ENCODE results near the gene LRSAM1.

DNA sequence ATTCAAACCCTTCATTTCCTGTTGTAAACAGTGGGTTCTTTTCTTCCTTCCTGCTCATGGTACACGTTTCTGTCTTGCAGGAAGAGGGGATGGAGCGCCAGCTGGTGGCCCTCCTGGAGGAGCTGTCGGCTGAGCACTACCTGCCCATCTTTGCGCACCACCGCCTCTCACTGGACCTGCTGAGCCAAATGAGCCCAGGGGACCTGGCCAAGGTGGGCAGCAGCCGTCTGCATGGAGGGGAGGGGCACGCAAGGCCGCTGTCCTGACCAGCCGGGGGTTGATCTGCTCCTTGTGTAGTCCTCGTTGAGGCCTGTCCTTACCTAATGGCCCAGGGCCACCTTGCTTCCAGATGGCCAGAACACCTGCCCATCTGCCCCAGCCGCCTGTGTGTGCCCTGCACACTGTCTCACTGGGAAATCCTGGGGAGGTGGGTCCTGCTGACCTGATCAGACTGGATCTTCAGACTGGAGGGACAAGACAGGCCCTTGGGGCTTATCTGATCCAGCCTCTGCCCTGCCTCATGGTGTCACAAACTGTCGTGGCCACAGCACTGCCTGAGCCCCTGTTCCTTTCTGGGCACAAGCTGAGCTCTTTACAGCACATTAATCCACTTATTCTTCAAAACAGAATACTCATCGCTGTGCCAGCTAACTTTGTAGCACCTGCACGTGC, 44.7 kb downstream of the LRSAM1 start:
- TF ChIP-seq, protein P1, sequence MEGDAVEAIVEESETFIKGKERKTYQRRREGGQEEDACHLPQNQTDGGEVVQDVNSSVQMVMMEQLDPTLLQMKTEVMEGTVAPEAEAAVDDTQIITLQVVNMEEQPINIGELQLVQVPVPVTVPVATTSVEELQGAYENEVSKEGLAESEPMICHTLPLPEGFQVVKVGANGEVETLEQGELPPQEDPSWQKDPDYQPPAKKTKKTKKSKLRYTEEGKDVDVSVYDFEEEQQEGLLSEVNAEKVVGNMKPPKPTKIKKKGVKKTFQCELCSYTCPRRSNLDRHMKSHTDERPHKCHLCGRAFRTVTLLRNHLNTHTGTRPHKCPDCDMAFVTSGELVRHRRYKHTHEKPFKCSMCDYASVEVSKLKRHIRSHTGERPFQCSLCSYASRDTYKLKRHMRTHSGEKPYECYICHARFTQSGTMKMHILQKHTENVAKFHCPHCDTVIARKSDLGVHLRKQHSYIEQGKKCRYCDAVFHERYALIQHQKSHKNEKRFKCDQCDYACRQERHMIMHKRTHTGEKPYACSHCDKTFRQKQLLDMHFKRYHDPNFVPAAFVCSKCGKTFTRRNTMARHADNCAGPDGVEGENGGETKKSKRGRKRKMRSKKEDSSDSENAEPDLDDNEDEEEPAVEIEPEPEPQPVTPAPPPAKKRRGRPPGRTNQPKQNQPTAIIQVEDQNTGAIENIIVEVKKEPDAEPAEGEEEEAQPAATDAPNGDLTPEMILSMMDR (IDR thresholded peaks at IDR 0.05) = no peak
- no peak for TF ChIP-seq POLR2A (IDR thresholded peaks at IDR 0.05)

Measured in thyroid gland (tissue), 4 donors.